Thyroid gland (tissue), 4 donors: ENCODE data around the gene KRT13. TPM values are rescaled to one million over a fixed set of nuclear protein-coding genes. Genes with fewer than 3 reads are reported as not detected.

Source experiments
- DNase-seq, 2 donors: peaks; one replicate each; pipeline ENCODE4 v3.0.0-alpha.2; 2019
- H3K27ac ChIP-seq, 3 donors: fragments of 200-600 bp; sonication (generic); 1 replicate in 2 of 3; 2 replicates in 1 of 3; pipeline ENCODE4 v1.5.1; 2016 to 2019; ENCODE audit warnings: mild to moderate bottlenecking in 1 of 3, moderate library complexity in 1 of 3
- H3K27me3 ChIP-seq: fragments of 200-600 bp; sonication (generic); one replicate; pipeline ENCODE4 v1.5.1; 2019
- H3K36me3 ChIP-seq, 2 donors: fragments of 200-600 bp; sonication (generic); one replicate each; pipeline ENCODE4 v1.5.1; 2016 to 2019
- H3K4me1 ChIP-seq, 2 donors: fragments of 200-600 bp; sonication (generic); one replicate each; pipeline ENCODE4 v1.5.1; 2017 to 2019
- H3K4me3 ChIP-seq, 3 donors: fragments of 200-600 bp; sonication (generic); replicated peaks in 1 of 3; 1 replicate in 2 of 3; 2 replicates in 1 of 3; pipeline ENCODE4 v1.5.1; 2016; ENCODE audit warnings: mild to moderate bottlenecking in 1 of 3
- H3K9me3 ChIP-seq: fragments of 200-600 bp; sonication (generic); one replicate; pipeline ENCODE4 v1.5.1; 2017
- POLR2A ChIP-seq, 2 donors: fragments of 450-650 bp; IDR thresholded peaks; one replicate each; pipeline ENCODE4 v1.6.1; 2017; ENCODE audit warnings: antibody characterized with exemption in 2 of 2, mild to moderate bottlenecking in 2 of 2, moderate library complexity in 1 of 2
- WGBS, 2 donors: methylation state at CpG; one replicate each; pipeline ENCODE4 v1.1.5; 2017; 5-methylcytosine and 5-hydroxymethylcytosine counted together
- intact Hi-C: fragments of 100-400 bp; cut with DNase I; formaldehyde crosslinking; loops from one replicate; pipeline ENCODE4 v1.15.1; 2023
- total RNA-seq, 4 donors: library from RNA; depleted of rRNA; stranded (reverse); fragments of >200 nt; gene quantifications; one replicate each; pipeline ENCODE4 v1.2.3, GENCODE V29; 2016
- TF ChIP-seq, protein P1 (sequence below), 6 experiments: fragments of 200-600 bp in 3 of 6; fragments of 450-650 bp in 3 of 6; sonication (generic) in 3 of 6; IDR thresholded peaks; one replicate each; pipeline ENCODE4 v1.5.1; 2016 to 2019; ENCODE audit warnings: antibody characterized with exemption in 6 of 6, mild to moderate bottlenecking in 2 of 6, inconsistent platforms in 1 of 6, moderate library complexity in 1 of 6

The KRT13 gene
- total RNA-seq, 4 donors from 2014 or later = 0.83 TPM; not detected in 3

DNA sequence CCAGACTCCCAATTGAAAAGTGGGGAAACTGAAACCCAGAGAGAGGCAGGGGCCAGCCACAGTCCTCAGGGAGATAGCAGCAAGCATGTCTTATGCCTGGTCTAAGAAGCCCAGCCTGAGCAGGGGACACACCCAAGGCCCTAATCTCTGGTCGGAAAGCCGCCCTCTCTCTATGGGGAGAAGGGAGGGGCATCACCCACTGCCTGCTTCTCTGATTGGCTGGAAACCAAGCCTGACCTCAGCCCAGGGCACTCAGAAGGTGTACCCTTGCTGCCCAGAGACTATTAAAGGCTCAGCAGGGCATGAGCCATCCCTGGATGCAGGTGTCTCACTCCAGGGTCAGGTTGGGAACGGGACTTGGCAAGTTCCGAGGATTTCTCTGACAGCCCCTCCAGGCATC, 5.7 kb upstream of the KRT13 start:
- no peaks in the 10 kb centered on the region for H3K27me3 ChIP-seq
- intact Hi-C loops = no loop called here
- no peaks in the 10 kb centered on the region for H3K36me3 ChIP-seq
- TF ChIP-seq POLR2A (IDR thresholded peaks at IDR 0.05) = no peak
- TF ChIP-seq, protein P1, sequence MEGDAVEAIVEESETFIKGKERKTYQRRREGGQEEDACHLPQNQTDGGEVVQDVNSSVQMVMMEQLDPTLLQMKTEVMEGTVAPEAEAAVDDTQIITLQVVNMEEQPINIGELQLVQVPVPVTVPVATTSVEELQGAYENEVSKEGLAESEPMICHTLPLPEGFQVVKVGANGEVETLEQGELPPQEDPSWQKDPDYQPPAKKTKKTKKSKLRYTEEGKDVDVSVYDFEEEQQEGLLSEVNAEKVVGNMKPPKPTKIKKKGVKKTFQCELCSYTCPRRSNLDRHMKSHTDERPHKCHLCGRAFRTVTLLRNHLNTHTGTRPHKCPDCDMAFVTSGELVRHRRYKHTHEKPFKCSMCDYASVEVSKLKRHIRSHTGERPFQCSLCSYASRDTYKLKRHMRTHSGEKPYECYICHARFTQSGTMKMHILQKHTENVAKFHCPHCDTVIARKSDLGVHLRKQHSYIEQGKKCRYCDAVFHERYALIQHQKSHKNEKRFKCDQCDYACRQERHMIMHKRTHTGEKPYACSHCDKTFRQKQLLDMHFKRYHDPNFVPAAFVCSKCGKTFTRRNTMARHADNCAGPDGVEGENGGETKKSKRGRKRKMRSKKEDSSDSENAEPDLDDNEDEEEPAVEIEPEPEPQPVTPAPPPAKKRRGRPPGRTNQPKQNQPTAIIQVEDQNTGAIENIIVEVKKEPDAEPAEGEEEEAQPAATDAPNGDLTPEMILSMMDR (IDR thresholded peaks at IDR 0.05) = no peak
- DNase-seq = no peak
- H3K27ac ChIP-seq = no peak overlapping the region
- no peak overlapping the region for H3K4me3 ChIP-seq
- 70 to 94% methylated on average over 4 of the region's 4 CpGs for WGBS, 2 donors
- H3K4me1 ChIP-seq = peaks cover 0 to 5% of the 10 kb centered on the region in 2 donors
- no peaks in the 10 kb centered on the region for H3K9me3 ChIP-seq

GRCh38 chr17:41510251-41511065, 5.0 kb upstream of the KRT13 start:
- WGBS, 2 donors = 66 to 69% methylated on average over 6 to 7 of the region's 7 CpGs
- no peak for DNase-seq
- TF ChIP-seq, protein P1 (IDR thresholded peaks at IDR 0.05) = no peak
- no peak for TF ChIP-seq POLR2A (IDR thresholded peaks at IDR 0.05)
- H3K27me3 ChIP-seq = no peaks in the 10 kb centered on the region
- no peaks in the 10 kb centered on the region for H3K9me3 ChIP-seq
- H3K36me3 ChIP-seq = no peaks in the 10 kb centered on the region
- no peak overlapping the region for H3K4me3 ChIP-seq
- H3K27ac ChIP-seq = no peak overlapping the region
- intact Hi-C loops = no loop called here
- peaks cover 0 to 5% of the 10 kb centered on the region in 2 donors for H3K4me1 ChIP-seq

- H3K9me3 ChIP-seq = no peaks in the 10 kb centered on the region
- WGBS, 2 donors = 51 to 61% methylated on average over 10 of the region's 10 CpGs
- H3K27ac ChIP-seq = no peak overlapping the region
- DNase-seq = no peak
- intact Hi-C loops = no loop called here
- no peak overlapping the region for H3K4me3 ChIP-seq
- TF ChIP-seq, protein P1 (IDR thresholded peaks at IDR 0.05) = no peak
- TF ChIP-seq POLR2A (IDR thresholded peaks at IDR 0.05) = no peak
- no peaks in the 10 kb centered on the region for H3K27me3 ChIP-seq
- peaks cover 0 to 9% of the 10 kb centered on the region in 2 donors for H3K4me1 ChIP-seq
- H3K36me3 ChIP-seq = no peaks in the 10 kb centered on the region
Observed at GRCh38 chr17:41507315-41507880, 2.0 kb upstream of the KRT13 start.

DNA sequence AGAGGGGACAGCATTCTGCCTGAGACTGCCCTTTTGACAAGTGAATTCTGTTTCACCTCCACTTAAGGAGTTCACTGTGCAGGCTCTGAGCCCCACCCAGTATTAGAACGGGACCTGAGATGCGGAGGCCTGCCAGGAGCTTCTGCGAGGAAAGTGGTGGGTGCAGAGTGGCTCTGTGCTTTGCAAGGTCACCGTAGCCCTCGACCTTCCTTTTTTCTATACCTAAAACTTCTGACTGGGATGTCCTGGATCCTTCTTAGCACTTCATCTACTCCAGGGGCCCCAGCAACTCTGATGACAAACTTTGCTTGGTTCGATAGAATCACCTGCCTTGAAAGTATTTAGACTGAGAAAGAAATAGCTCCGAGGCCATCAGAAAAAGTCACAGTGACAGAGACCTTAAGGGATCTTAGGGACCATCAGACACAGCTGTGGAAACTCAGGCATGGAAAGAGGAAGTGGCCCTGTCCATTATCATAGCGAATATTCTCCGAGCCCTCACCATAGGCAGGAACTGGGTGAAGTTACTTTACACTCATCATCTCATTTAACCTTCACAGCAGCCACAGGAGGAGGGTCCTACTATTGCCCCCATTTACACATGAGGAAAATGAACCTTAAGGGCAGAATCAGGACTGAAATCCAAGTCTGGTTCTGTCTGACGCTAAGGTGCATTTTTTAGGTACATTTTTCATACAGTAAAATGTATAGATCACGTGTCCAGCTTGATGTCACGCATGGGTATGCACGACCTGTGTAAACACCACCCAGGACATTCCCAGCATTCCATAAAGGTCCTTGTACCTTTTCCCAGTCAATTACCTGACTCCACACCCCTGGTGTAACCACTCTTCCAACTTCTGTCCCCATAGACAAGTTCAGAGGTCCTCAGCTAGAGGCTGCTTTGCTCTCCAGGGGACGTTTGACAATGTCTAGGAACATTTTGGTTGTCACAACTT, 676 bp upstream of the KRT13 start:
- Histone ChIP-seq H3K4me3 (no peak overlapping the region), H3K27ac (no peak overlapping the region), H3K27me3 (no peaks in the 10 kb centered on the region), H3K4me1 (peaks cover 0 to 9% of the 10 kb centered on the region in 2 donors), H3K36me3 (no peaks in the 10 kb centered on the region), H3K9me3 (no peaks in the 10 kb centered on the region)
- intact Hi-C loops = no loop called here
- DNase-seq = no peak
- WGBS, 2 donors = 66 to 74% methylated on average over 14 of the region's 14 CpGs
- TF ChIP-seq, protein P1 (IDR thresholded peaks at IDR 0.05) = no peak
- no peak for TF ChIP-seq POLR2A (IDR thresholded peaks at IDR 0.05)
